Loucy (cell line): ENCODE data around the gene CBX3.

Source experiments
- H2AFZ ChIP-seq: fragments of 200-600 bp; sonication (generic); 2 replicates; pipeline ENCODE4 v1.6.0; 2016; ENCODE audit warnings: antibody characterized with exemption, mild to moderate bottlenecking, low read length, moderate library complexity
- H3F3A ChIP-seq: fragments of 200-600 bp; 2 replicates; pipeline ENCODE4 v1.6.0; 2016; ENCODE audit warnings: antibody characterized with exemption, low read depth, mild to moderate bottlenecking
- H3K27me3 ChIP-seq: fragments of 200-600 bp; sonication (generic); 2 replicates; pipeline ENCODE4 v1.6.1; 2014; ENCODE audit warnings: low read length, mild to moderate bottlenecking; ENCODE audit not compliant: insufficient read depth, poor library complexity, severe bottlenecking
- H3K36me3 ChIP-seq: fragments of 200-600 bp; sonication (generic); 2 replicates; pipeline ENCODE4 v1.6.1; 2016; ENCODE audit warnings: low read length; ENCODE audit not compliant: insufficient read depth
- H3K4me1 ChIP-seq: fragments of 200-600 bp; sonication (generic); 2 replicates; pipeline ENCODE4 v1.5.1; 2014; ENCODE audit warnings: low read length, mild to moderate bottlenecking; ENCODE audit not compliant: insufficient read depth, poor library complexity, severe bottlenecking
- H3K4me2 ChIP-seq: fragments of 200-600 bp; sonication (generic); 2 replicates; pipeline ENCODE4 v1.6.0; 2014; ENCODE audit warnings: antibody characterized with exemption, low read length, low read depth, mild to moderate bottlenecking; ENCODE audit not compliant: poor library complexity, severe bottlenecking
- H3K4me3 ChIP-seq: fragments of 200-600 bp; sonication (generic); 2 replicates; pipeline ENCODE4 v1.5.1; 2014; ENCODE audit warnings: low read length, mild to moderate bottlenecking, mixed read lengths; ENCODE audit not compliant: poor library complexity, severe bottlenecking
- H3K79me2 ChIP-seq: fragments of 200-600 bp; sonication (generic); 2 replicates; pipeline ENCODE4 v1.6.1; 2014; ENCODE audit warnings: low read length; ENCODE audit not compliant: insufficient read depth
- H3K9ac ChIP-seq: fragments of 200-600 bp; sonication (generic); 2 replicates; pipeline ENCODE4 v1.6.0; 2014; ENCODE audit warnings: mild to moderate bottlenecking, low read depth, low read length, moderate library complexity; ENCODE audit not compliant: poor library complexity, severe bottlenecking
- H3K9me2 ChIP-seq: fragments of 200-600 bp; sonication (generic); replicated peaks from 2 replicates; pipeline ENCODE4 v1.6.1; 2016; ENCODE audit warnings: low read depth, low read length, mixed read lengths
- H3K9me3 ChIP-seq: fragments of 200-600 bp; sonication (generic); 2 replicates; pipeline ENCODE4 v1.6.1; 2014; ENCODE audit warnings: mild to moderate bottlenecking, antibody characterized with exemption, low read length, low read depth; ENCODE audit not compliant: insufficient read depth
- H4K20me1 ChIP-seq: fragments of 200-600 bp; sonication (generic); 2 replicates; pipeline ENCODE4 v1.6.0; 2014; ENCODE audit warnings: antibody characterized with exemption, low read length, mild to moderate bottlenecking; ENCODE audit not compliant: insufficient read depth, poor library complexity, severe bottlenecking
- EZH2phosphoT487 ChIP-seq: fragments of 200-600 bp; IDR thresholded peaks from 2 replicates; pipeline ENCODE4 v1.6.1; 2018; ENCODE audit warnings: antibody characterized with exemption, mild to moderate bottlenecking, moderate library complexity, borderline replicate concordance
- TF ChIP-seq, protein P1 (sequence below): fragments of 200-600 bp; sonication (generic); conservative IDR thresholded peaks from 2 replicates; pipeline ENCODE4 v1.5.1; 2014; ENCODE audit warnings: mild to moderate bottlenecking, antibody characterized with exemption, low read length

Gene CBX3

GRCh38 chr7:26227987-26228386 is 26.4 kb downstream of the CBX3 start:
- TF ChIP-seq, protein P1, sequence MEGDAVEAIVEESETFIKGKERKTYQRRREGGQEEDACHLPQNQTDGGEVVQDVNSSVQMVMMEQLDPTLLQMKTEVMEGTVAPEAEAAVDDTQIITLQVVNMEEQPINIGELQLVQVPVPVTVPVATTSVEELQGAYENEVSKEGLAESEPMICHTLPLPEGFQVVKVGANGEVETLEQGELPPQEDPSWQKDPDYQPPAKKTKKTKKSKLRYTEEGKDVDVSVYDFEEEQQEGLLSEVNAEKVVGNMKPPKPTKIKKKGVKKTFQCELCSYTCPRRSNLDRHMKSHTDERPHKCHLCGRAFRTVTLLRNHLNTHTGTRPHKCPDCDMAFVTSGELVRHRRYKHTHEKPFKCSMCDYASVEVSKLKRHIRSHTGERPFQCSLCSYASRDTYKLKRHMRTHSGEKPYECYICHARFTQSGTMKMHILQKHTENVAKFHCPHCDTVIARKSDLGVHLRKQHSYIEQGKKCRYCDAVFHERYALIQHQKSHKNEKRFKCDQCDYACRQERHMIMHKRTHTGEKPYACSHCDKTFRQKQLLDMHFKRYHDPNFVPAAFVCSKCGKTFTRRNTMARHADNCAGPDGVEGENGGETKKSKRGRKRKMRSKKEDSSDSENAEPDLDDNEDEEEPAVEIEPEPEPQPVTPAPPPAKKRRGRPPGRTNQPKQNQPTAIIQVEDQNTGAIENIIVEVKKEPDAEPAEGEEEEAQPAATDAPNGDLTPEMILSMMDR, result no peak
- TF ChIP-seq EZH2phosphoT487, result no peak
- Histone ChIP-seq H3K9me3 (no peaks in the 10 kb centered on the region), H3K4me1 (no peaks in the 10 kb centered on the region), H3K79me2 (no peaks in the 10 kb centered on the region), H3K4me2 (no peak overlapping the region), H4K20me1 (no peaks in the 10 kb centered on the region), H3K9ac (no peak overlapping the region), H3K27me3 (no peaks in the 10 kb centered on the region), H3K36me3 (no peaks in the 10 kb centered on the region), H2AFZ (no peak overlapping the region), H3K9me2 (no peaks in the 10 kb centered on the region), H3F3A (no peaks in the 10 kb centered on the region), H3K4me3 (no peak overlapping the region)

DNA sequence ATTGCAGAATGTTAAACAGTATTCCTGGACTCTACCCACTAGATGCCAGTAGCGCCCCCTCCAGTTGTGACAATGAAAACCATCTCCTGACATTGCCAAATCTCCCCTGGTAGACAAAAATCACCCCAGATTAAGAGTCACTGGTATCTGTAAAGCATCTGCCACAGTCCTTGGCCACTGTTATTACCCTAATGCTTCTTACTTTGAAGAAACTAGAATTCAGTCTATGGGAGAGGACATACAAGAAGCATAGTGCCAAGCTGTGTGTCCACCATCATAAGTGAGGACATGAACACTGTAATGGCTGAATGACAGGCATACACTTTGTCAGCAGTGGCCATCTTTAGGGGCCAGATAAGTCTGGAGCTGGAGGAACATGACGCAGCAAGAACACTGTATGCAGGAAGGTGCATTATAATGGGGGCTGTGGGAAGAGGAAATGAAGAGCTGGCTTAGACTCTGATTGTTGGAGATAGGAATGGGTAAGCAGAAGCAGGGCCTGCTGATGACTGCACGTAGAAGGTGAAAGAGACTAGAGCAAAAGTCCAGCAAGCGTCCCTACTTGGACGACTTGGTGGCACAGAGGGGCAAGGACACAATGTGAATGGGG is 32.5 kb downstream of the CBX3 start:
- no peak overlapping the region for H3K9ac ChIP-seq

GRCh38 chr7:26237035-26237807 is 35.7 kb downstream of the CBX3 start:
- Histone ChIP-seq H3K79me2 (no peaks in the 10 kb centered on the region), H3K9me3 (no peaks in the 10 kb centered on the region), H3K4me2 (no peak overlapping the region), H3K36me3 (no peaks in the 10 kb centered on the region), H3K9me2 (no peaks in the 10 kb centered on the region), H2AFZ (0 out of 2 replicates have a peak overlapping the region, but pooled peaks have one; percentile 23), H3F3A (no peaks in the 10 kb centered on the region), H4K20me1 (no peaks in the 10 kb centered on the region), H3K9ac (no peak overlapping the region), H3K4me1 (peaks cover 7% of the 10 kb centered on the region), H3K27me3 (no peaks in the 10 kb centered on the region), H3K4me3 (no peak overlapping the region)
- TF ChIP-seq, protein P1, result no peak
- TF ChIP-seq EZH2phosphoT487, result no peak

More for the DNA sequence above, 32.5 kb downstream of the CBX3 start:
- Histone ChIP-seq H3F3A (no peaks in the 10 kb centered on the region), H3K4me1 (peaks cover 7% of the 10 kb centered on the region), H3K4me3 (no peak overlapping the region), H3K27me3 (no peaks in the 10 kb centered on the region), H3K79me2 (no peaks in the 10 kb centered on the region), H4K20me1 (no peaks in the 10 kb centered on the region), H3K9me3 (no peaks in the 10 kb centered on the region), H3K36me3 (no peaks in the 10 kb centered on the region), H3K4me2 (no peak overlapping the region), H2AFZ (peak overlapping the region; percentile 3; the same call in 1 of the 2 replicates), H3K9me2 (no peaks in the 10 kb centered on the region)
- no peak for TF ChIP-seq EZH2phosphoT487
- TF ChIP-seq, protein P1, result peak; percentile 48
